ENCODE data around the gene IDH1. TPM values are rescaled to one million over a fixed set of nuclear protein-coding genes. Genes with fewer than 3 reads are reported as not detected.

Gene IDH1
- total and polyA plus RNA-seq, 2 of the 13 experiments (the other 11 are each of a cell fraction or from before 2014, with no cell fraction given): 312 to 1,077 TPM

GRCh38 chr2:208254871-208255556 lies at the start of gene IDH1 (continued):
- no peak; the same call in 1 of the 2 replicates for TF ChIP-seq PAX8 (CRISPR knock-in tag; IDR thresholded peaks at IDR 0.05; ENCODE audit: borderline replicate concordance)
- no peak for TF ChIP-seq RBAK (CRISPR knock-in tag; IDR thresholded peaks at IDR 0.05)
- TF ChIP-seq ZBTB21 (CRISPR knock-in tag; IDR thresholded peaks at IDR 0.05): no peak
- TF ChIP-seq PHB2 (IDR thresholded peaks at IDR 0.05; ENCODE audit: partially characterized antibody): no peak
- TF ChIP-seq KLF11 (CRISPR knock-in tag; IDR thresholded peaks at IDR 0.05): peak; percentile 47; the same call in 1 of the 2 replicates
- no peak for TF ChIP-seq ZBTB8A (CRISPR knock-in tag; IDR thresholded peaks at IDR 0.05; ENCODE audit: borderline replicate concordance, low read depth)
- peak; percentile 74 for TF ChIP-seq ZFY (CRISPR knock-in tag; IDR thresholded peaks at IDR 0.05)
- TF ChIP-seq ZNF367 (CRISPR knock-in tag; IDR thresholded peaks at IDR 0.05; ENCODE audit: borderline replicate concordance): no peak; the same call in 1 of the 2 replicates
- 0 out of 2 replicates have a peak, but pooled peaks have one; percentile 51 for TF ChIP-seq THYN1 (CRISPR knock-in tag; IDR thresholded peaks at IDR 0.05; ENCODE audit: borderline replicate concordance, low read depth)
- peak; percentile 80; the same call in 1 of the 2 replicates for TF ChIP-seq IRX3 (CRISPR knock-in tag; IDR thresholded peaks at IDR 0.05; ENCODE audit: borderline replicate concordance, low read depth)
- TF ChIP-seq NR2F2 (IDR thresholded peaks at IDR 0.05; ENCODE audit: borderline replicate concordance, low read depth): no peak; the same call in 1 of the 2 replicates
- no peak for TF ChIP-seq GABPA (IDR thresholded peaks at IDR 0.05; ENCODE audit: low read depth, low read length)
- TF ChIP-seq GABPA (CRISPR knock-in tag; IDR thresholded peaks at IDR 0.05; ENCODE audit: low read depth): peak; percentile 39
- no peak for TF ChIP-seq BCLAF1 (IDR thresholded peaks at IDR 0.05)
- TF ChIP-seq ZNF136 (CRISPR knock-in tag; IDR thresholded peaks at IDR 0.05; ENCODE audit: low read depth): no peak
- TF ChIP-seq NFKBIZ (CRISPR knock-in tag; IDR thresholded peaks at IDR 0.05): 0 out of 2 replicates have a peak, but pooled peaks have one; percentile 27
- peak; percentile 80 for TF ChIP-seq TAF15 (IDR thresholded peaks at IDR 0.05; ENCODE audit: low read depth, low read length, poor library complexity, severe bottlenecking)
- TF ChIP-seq ZNF839 (CRISPR knock-in tag; IDR thresholded peaks at IDR 0.05; ENCODE audit: borderline replicate concordance): no peak
- TF ChIP-seq, protein P1, sequence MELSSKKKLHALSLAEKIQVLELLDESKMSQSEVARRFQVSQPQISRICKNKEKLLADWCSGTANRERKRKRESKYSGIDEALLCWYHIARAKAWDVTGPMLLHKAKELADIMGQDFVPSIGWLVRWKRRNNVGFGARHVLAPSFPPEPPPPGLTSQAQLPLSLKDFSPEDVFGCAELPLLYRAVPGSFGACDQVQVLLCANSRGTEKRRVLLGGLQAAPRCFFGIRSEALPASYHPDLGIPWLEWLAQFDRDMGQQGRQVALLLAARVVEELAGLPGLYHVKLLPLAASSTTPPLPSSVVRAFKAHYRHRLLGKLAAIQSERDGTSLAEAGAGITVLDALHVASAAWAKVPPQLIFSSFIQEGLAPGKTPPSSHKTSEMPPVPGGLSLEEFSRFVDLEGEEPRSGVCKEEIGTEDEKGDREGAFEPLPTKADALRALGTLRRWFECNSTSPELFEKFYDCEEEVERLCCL (CRISPR knock-in tag; IDR thresholded peaks at IDR 0.05; ENCODE audit: borderline replicate concordance): no peak
- TF ChIP-seq SALL1 (CRISPR knock-in tag; IDR thresholded peaks at IDR 0.05): peak; percentile 93
- peak; percentile 59 for TF ChIP-seq PITX1 (CRISPR knock-in tag; IDR thresholded peaks at IDR 0.05)
- TF ChIP-seq ZFYVE20 (CRISPR knock-in tag; IDR thresholded peaks at IDR 0.05; ENCODE audit: borderline replicate concordance, low read depth): no peak
- peak; percentile 68; the same call in 1 of the 2 replicates for TF ChIP-seq ZSCAN25 (CRISPR knock-in tag; IDR thresholded peaks at IDR 0.05)
- peak; percentile 54; the same call in 1 of the 2 replicates for TF ChIP-seq ZNF225 (CRISPR knock-in tag; IDR thresholded peaks at IDR 0.05)
- no peak for TF ChIP-seq ZFP82 (CRISPR knock-in tag; IDR thresholded peaks at IDR 0.05; ENCODE audit: borderline replicate concordance)
- peak; percentile 86 to 99 for TF ChIP-seq POLR2A (IDR thresholded peaks at IDR 0.05; ENCODE audit: insufficient read depth in 1 of 2, low read depth in 2 of 2, low read length in 2 of 2)
- no peak; the same call in 1 of the 2 replicates for TF ChIP-seq DNMT3B (CRISPR knock-in tag; conservative IDR thresholded peaks at IDR 0.05)
- TF ChIP-seq ATF7-NPFF (CRISPR knock-in tag; IDR thresholded peaks at IDR 0.05; ENCODE audit: low read depth): peak; percentile 31; the same call in 1 of the 2 replicates
- peak; percentile 80 for TF ChIP-seq GATAD2A (CRISPR knock-in tag; IDR thresholded peaks at IDR 0.05)
